Caco-2 (cell line): ENCODE results near the gene ASCL5. TPM values are rescaled to one million over a fixed set of nuclear protein-coding genes. Genes with fewer than 3 reads are reported as not detected.
A peak's percentile ranks its signal among the peaks of the same experiment; 100 is the strongest.

ENCODE experiments used
- BruUV-seq: library from RNA; stranded (reverse); fragments of 400-500 nt; replicated peaks from 2 replicates; lab custom pipeline; 2021; lab: Mats Ljungman, UMichigan
- CTCF ChIA-PET: fragments of 300-600 bp; sonication (Branson Sonifier 250); formaldehyde crosslinking; loops from one replicate; lab custom pipeline; 2022; ENCODE audit warnings: antibody characterized with exemption; lab: Charles Lee
- POLR2A ChIA-PET: fragments of 300-600 bp; sonication (Branson Sonifier 250); formaldehyde crosslinking; loops from one replicate; lab custom pipeline; 2022; ENCODE audit warnings: antibody characterized with exemption; lab: Charles Lee
- DNase-seq, 2 experiments: peaks; one replicate each; pipeline versions ENCODE4 v3.0.0 to v3.0.0-alpha.2; 2020 to 2022
- H3K27me3 ChIP-seq: replicated peaks from 2 replicates; pipeline ENCODE4 v1.6.0; 2011; ENCODE audit warnings: low read length; ENCODE audit not compliant: control insufficient read depth, insufficient read depth
- H3K36me3 ChIP-seq: 2 replicates; pipeline ENCODE4 v1.5.1; 2011; ENCODE audit warnings: low read length; ENCODE audit not compliant: control insufficient read depth, insufficient read depth
- H3K4me1 ChIP-seq: fragments of 250-450 bp; sonication (Bioruptor Pico); 2 replicates; pipeline ENCODE4 v1.5.1; 2020; ENCODE audit warnings: mild to moderate bottlenecking
- H3K4me3 ChIP-seq: 2 replicates; pipeline ENCODE4 v1.5.1; 2011; ENCODE audit warnings: low read depth, mild to moderate bottlenecking, control low read depth, low read length
- H3K9me3 ChIP-seq: fragments of 250-450 bp; sonication (Bioruptor Pico); 2 replicates; pipeline ENCODE4 v1.5.1; 2020; ENCODE audit warnings: mild to moderate bottlenecking, moderate library complexity
- H3K27ac Mint-ChIP-seq: one replicate; pipeline ENCODE4 v1.8.0; 2022; ENCODE audit warnings: mixed read lengths; ENCODE audit not compliant: unreplicated experiment
- H3K27me3 Mint-ChIP-seq: one replicate; pipeline ENCODE4 v1.8.0; 2022; ENCODE audit warnings: mixed read lengths; ENCODE audit not compliant: insufficient read depth, unreplicated experiment
- H3K36me3 Mint-ChIP-seq: one replicate; pipeline ENCODE4 v1.8.0; 2022; ENCODE audit warnings: mild to moderate bottlenecking, mixed read lengths; ENCODE audit not compliant: insufficient read depth, unreplicated experiment
- H3K4me1 Mint-ChIP-seq: one replicate; pipeline ENCODE4 v1.8.0; 2022; ENCODE audit warnings: low read depth, mixed read lengths; ENCODE audit not compliant: unreplicated experiment
- H3K4me3 Mint-ChIP-seq: one replicate; pipeline ENCODE4 v1.8.0; 2022; ENCODE audit warnings: mild to moderate bottlenecking, moderate library complexity, mixed read lengths; ENCODE audit not compliant: unreplicated experiment
- H3K9me3 Mint-ChIP-seq: one replicate; pipeline ENCODE4 v1.8.0; 2022; ENCODE audit warnings: mixed read lengths; ENCODE audit not compliant: unreplicated experiment
- CTCF ChIP-seq, 2 experiments: fragments of 200-600 bp in 1 of 2; IDR thresholded peaks; 1 replicate in 1 of 2; 2 replicates in 1 of 2; pipeline versions ENCODE4 v1.5.1 to v1.8.0; 2011 to 2022; ENCODE audit warnings: antibody characterized with exemption in 1 of 2, control low read depth in 1 of 2, inconsistent platforms in 1 of 2, low read depth in 1 of 2, low read length in 1 of 2, mild to moderate bottlenecking in 1 of 2, moderate library complexity in 1 of 2; ENCODE audit not compliant: insufficient read depth in 1 of 2, severe bottlenecking in 1 of 2, unreplicated experiment in 1 of 2
- intact Hi-C: fragments of 100-400 bp; cut with micrococcal nuclease; formaldehyde crosslinking; loops from one replicate; pipeline ENCODE4 v1.10.0; 2022; ENCODE audit not compliant: unreplicated experiment
- total RNA-seq: library from RNA; stranded (reverse); gene quantifications from 2 replicates; pipeline ENCODE4 v1.2.3, GENCODE V29; 2022

ASCL5 gene
- total RNA-seq, 1 experiment from 2014 or later: 0.48 TPM

- peaks cover 34% of the 10 kb centered on the region for H3K36me3 Mint-ChIP-seq
- no peaks in the 10 kb centered on the region for H3K4me1 Mint-ChIP-seq
- intact Hi-C loops: loop anchor here (1.0 kb wide), 1 partner anchor 17 kb away; no protein-coding TSS in a partner anchor
- peaks cover 12% of the 10 kb centered on the region for H3K4me1 ChIP-seq
- ChIA-PET CTCF (interaction anchor here (0.6 to 1.6 kb wide), 6 partner anchors 16 to 531 kb away, joined by 3 to 10 read pairs (median 4); no protein-coding TSS in a partner anchor), POLR2A (interaction anchor here (0.6 to 1.4 kb wide), 3 partner anchors 14 to 18 kb away, joined by 3 to 6 read pairs (median 5); no protein-coding TSS in a partner anchor)
- BruUV-seq: TSS peak; percentile 34
- no peaks in the 10 kb centered on the region for H3K9me3 Mint-ChIP-seq
- H3K36me3 ChIP-seq: peaks cover 6% of the 10 kb centered on the region
- no peak for TF ChIP-seq CTCF (IDR thresholded peaks at IDR 0.05; ENCODE audit: insufficient read depth in 1 of 2, low read depth in 1 of 2, low read length in 1 of 2, severe bottlenecking in 1 of 2, unreplicated experiment in 1 of 2)
- peak overlapping the region; percentile 86 for H3K27ac Mint-ChIP-seq
- H3K9me3 ChIP-seq: no peaks in the 10 kb centered on the region
- DNase-seq: peak in 1 of 2 experiments; percentile 13
- no peaks in the 10 kb centered on the region for H3K27me3 Mint-ChIP-seq
- H3K4me3 ChIP-seq: peak overlapping the region; percentile 86
- peak overlapping the region; percentile 84 for H3K4me3 Mint-ChIP-seq
- H3K27me3 ChIP-seq: no peaks in the 10 kb centered on the region
Observed at GRCh38 chr1:201153474-201154388, 26.7 kb upstream of the ASCL5 start.

- intact Hi-C loops: loop anchor here (1.0 kb wide), 3 partner anchors 21 to 74 kb away; no protein-coding TSS in a partner anchor
- ChIA-PET CTCF (interaction anchor here (0.7 to 2.9 kb wide), 6 partner anchors 9 to 159 kb away, joined by 3 to 12 read pairs (median 6); no protein-coding TSS in a partner anchor), POLR2A (interaction anchor here (0.6 kb wide), 1 partner anchor 25 kb away, joined by 4 read pairs; no protein-coding TSS in a partner anchor)
- Histone ChIP-seq H3K4me1 (peaks cover 6% of the 10 kb centered on the region; the same call in 1 of the 2 replicates), H3K9me3 (no peaks in the 10 kb centered on the region), H3K4me3 (no peak overlapping the region), H3K36me3 (peaks cover 10% of the 10 kb centered on the region), H3K27me3 (no peaks in the 10 kb centered on the region)
- Mint-ChIP-seq H3K9me3 (no peaks in the 10 kb centered on the region), H3K36me3 (peaks cover 41% of the 10 kb centered on the region), H3K4me1 (no peaks in the 10 kb centered on the region), H3K27ac (no peak overlapping the region), H3K4me3 (no peak overlapping the region), H3K27me3 (no peaks in the 10 kb centered on the region)
- TF ChIP-seq CTCF (IDR thresholded peaks at IDR 0.05; ENCODE audit: insufficient read depth in 1 of 2, low read depth in 1 of 2, low read length in 1 of 2, severe bottlenecking in 1 of 2, unreplicated experiment in 1 of 2): peak; percentile 54 to 69
- no TSS peak for BruUV-seq
- DNase-seq: peak in 1 of 2 experiments; percentile 55
Observed at GRCh38 chr1:201149400-201149799, 22.4 kb upstream of the ASCL5 start.

- Mint-ChIP-seq H3K27ac (no peak overlapping the region), H3K4me3 (no peak overlapping the region), H3K27me3 (no peaks in the 10 kb centered on the region), H3K4me1 (no peaks in the 10 kb centered on the region), H3K9me3 (no peaks in the 10 kb centered on the region), H3K36me3 (peaks cover 39% of the 10 kb centered on the region)
- no TSS peak for BruUV-seq
- TF ChIP-seq CTCF (IDR thresholded peaks at IDR 0.05; ENCODE audit: insufficient read depth in 1 of 2, low read depth in 1 of 2, low read length in 1 of 2, severe bottlenecking in 1 of 2, unreplicated experiment in 1 of 2): no peak
- intact Hi-C loops: no loop called here
- Histone ChIP-seq H3K4me1 (no peaks in the 10 kb centered on the region), H3K36me3 (peaks cover 10% of the 10 kb centered on the region), H3K9me3 (no peaks in the 10 kb centered on the region), H3K27me3 (no peaks in the 10 kb centered on the region), H3K4me3 (no peak overlapping the region)
- CTCF ChIA-PET: no interaction called here
- POLR2A ChIA-PET: no interaction called here
- DNase-seq: no peak
Observed at GRCh38 chr1:201147396-201148015, 20.5 kb upstream of the ASCL5 start.
